Measurements from ENCODE around the gene MATN3. TPM values are rescaled to one million over a fixed set of nuclear protein-coding genes. Genes with fewer than 3 reads are reported as not detected.

Gene MATN3
- total RNA-seq, 1 donor from 2014 or later: 8.9 TPM

- Mint-ChIP-seq H3K9me3 (ENCODE audit: unreplicated experiment) (no peaks in the 10 kb centered on the region), H3K27ac (ENCODE audit: unreplicated experiment) (no peak overlapping the region), H3K4me1 (ENCODE audit: unreplicated experiment) (peaks cover 3% of the 10 kb centered on the region), H3K27me3 (ENCODE audit: unreplicated experiment) (no peaks in the 10 kb centered on the region), H3K4me3 (ENCODE audit: unreplicated experiment) (no peak overlapping the region), H3K36me3 (ENCODE audit: low read depth, unreplicated experiment) (peaks cover 43% of the 10 kb centered on the region)
- TF ChIP-seq CTCF (IDR thresholded peaks at IDR 0.05; ENCODE audit: unreplicated experiment): no peak
- DNase-seq (ENCODE audit: low spot score): no peak
Observed at GRCh38 chr2:20027260-20027677, 14.8 kb upstream of the MATN3 start.

GRCh38 chr2:20025065-20025786 lies 12.8 kb upstream of the MATN3 start:
- H3K4me1 Mint-ChIP-seq (ENCODE audit: unreplicated experiment): peaks cover 3% of the 10 kb centered on the region
- H3K36me3 Mint-ChIP-seq (ENCODE audit: low read depth, unreplicated experiment): peaks cover 43% of the 10 kb centered on the region
- no peak overlapping the region for H3K27ac Mint-ChIP-seq (ENCODE audit: unreplicated experiment)
- H3K27me3 Mint-ChIP-seq (ENCODE audit: unreplicated experiment): no peaks in the 10 kb centered on the region
- no peak for DNase-seq (ENCODE audit: low spot score)
- no peak overlapping the region for H3K4me3 Mint-ChIP-seq (ENCODE audit: unreplicated experiment)
- TF ChIP-seq CTCF (IDR thresholded peaks at IDR 0.05; ENCODE audit: unreplicated experiment): no peak
- peaks cover 12% of the 10 kb centered on the region for H3K9me3 Mint-ChIP-seq (ENCODE audit: unreplicated experiment)

GRCh38 chr2:20023688-20024087 lies 11.2 kb upstream of the MATN3 start:
- H3K36me3 Mint-ChIP-seq (ENCODE audit: low read depth, unreplicated experiment): peaks cover 35% of the 10 kb centered on the region
- no peaks in the 10 kb centered on the region for H3K27me3 Mint-ChIP-seq (ENCODE audit: unreplicated experiment)
- TF ChIP-seq CTCF (IDR thresholded peaks at IDR 0.05; ENCODE audit: unreplicated experiment): no peak
- no peak overlapping the region for H3K4me3 Mint-ChIP-seq (ENCODE audit: unreplicated experiment)
- DNase-seq (ENCODE audit: low spot score): no peak
- no peak overlapping the region for H3K27ac Mint-ChIP-seq (ENCODE audit: unreplicated experiment)
- H3K9me3 Mint-ChIP-seq (ENCODE audit: unreplicated experiment): peaks cover 17% of the 10 kb centered on the region
- peaks cover 3% of the 10 kb centered on the region for H3K4me1 Mint-ChIP-seq (ENCODE audit: unreplicated experiment)

- H3K4me1 Mint-ChIP-seq (ENCODE audit: unreplicated experiment): peaks cover 3% of the 10 kb centered on the region
- no peak for TF ChIP-seq CTCF (IDR thresholded peaks at IDR 0.05; ENCODE audit: unreplicated experiment)
- H3K27me3 Mint-ChIP-seq (ENCODE audit: unreplicated experiment): no peaks in the 10 kb centered on the region
- peaks cover 17% of the 10 kb centered on the region for H3K9me3 Mint-ChIP-seq (ENCODE audit: unreplicated experiment)
- no peak for DNase-seq (ENCODE audit: low spot score)
- no peak overlapping the region for H3K27ac Mint-ChIP-seq (ENCODE audit: unreplicated experiment)
- H3K4me3 Mint-ChIP-seq (ENCODE audit: unreplicated experiment): no peak overlapping the region
- H3K36me3 Mint-ChIP-seq (ENCODE audit: low read depth, unreplicated experiment): peaks cover 29% of the 10 kb centered on the region
Observed at GRCh38 chr2:20021405-20022009, 9.0 kb upstream of the MATN3 start.

- TF ChIP-seq CTCF (IDR thresholded peaks at IDR 0.05; ENCODE audit: unreplicated experiment): no peak
- H3K9me3 Mint-ChIP-seq (ENCODE audit: unreplicated experiment): peaks cover 17% of the 10 kb centered on the region
- H3K27me3 Mint-ChIP-seq (ENCODE audit: unreplicated experiment): no peaks in the 10 kb centered on the region
- no peak overlapping the region for H3K4me3 Mint-ChIP-seq (ENCODE audit: unreplicated experiment)
- peaks cover 29% of the 10 kb centered on the region for H3K36me3 Mint-ChIP-seq (ENCODE audit: low read depth, unreplicated experiment)
- no peak for DNase-seq (ENCODE audit: low spot score)
- H3K27ac Mint-ChIP-seq (ENCODE audit: unreplicated experiment): no peak overlapping the region
- peaks cover 3% of the 10 kb centered on the region for H3K4me1 Mint-ChIP-seq (ENCODE audit: unreplicated experiment)
Observed at GRCh38 chr2:20019747-20020146, 7.3 kb upstream of the MATN3 start.
